CD14-positive monocyte (primary cell): ENCODE data around the gene BTBD6. TPM values are rescaled to one million over a fixed set of nuclear protein-coding genes. Genes with fewer than 3 reads are reported as not detected.

ENCODE experiments used
- DNase-seq, 3 donors: peaks; one replicate each; pipeline ENCODE4 v3.0.0-alpha.2; 2011 to 2022
- H2AFZ ChIP-seq: 2 replicates; pipeline ENCODE4 v1.6.0; 2012; ENCODE audit warnings: mild to moderate bottlenecking, low read depth, low read length, inconsistent platforms; ENCODE audit not compliant: insufficient read depth, poor library complexity, severe bottlenecking
- H3K27ac ChIP-seq, 2 donors: 1 replicate in 1 of 2; 2 replicates in 1 of 2; pipeline ENCODE4 v1.5.1; 2012 to 2013; ENCODE audit warnings: low read length in 2 of 2, control low read depth in 1 of 2, inconsistent platforms in 1 of 2, low read depth in 1 of 2, mild to moderate bottlenecking in 1 of 2
- H3K27me3 ChIP-seq, 2 donors: one replicate each; pipeline versions ENCODE4 v1.6.0 to v1.6.1; 2011 to 2013; ENCODE audit warnings: low read length in 2 of 2; ENCODE audit not compliant: control insufficient read depth in 2 of 2, insufficient read depth in 2 of 2
- H3K36me3 ChIP-seq, 2 donors: replicated peaks in 1 of 2; 1 replicate in 1 of 2; 2 replicates in 1 of 2; pipeline versions ENCODE4 v1.5.1 to v1.6.1; 2012 to 2013; ENCODE audit warnings: low read length in 2 of 2, control low read depth in 1 of 2, inconsistent platforms in 1 of 2, mild to moderate bottlenecking in 1 of 2; ENCODE audit not compliant: insufficient read depth in 2 of 2, control insufficient read depth in 1 of 2
- H3K4me1 ChIP-seq, 2 donors: 1 replicate in 1 of 2; 2 replicates in 1 of 2; pipeline versions ENCODE4 v1.5.1 to v1.6.1; 2012 to 2013; ENCODE audit warnings: low read length in 2 of 2, control low read depth in 1 of 2, inconsistent platforms in 1 of 2, mild to moderate bottlenecking in 1 of 2, moderate library complexity in 1 of 2; ENCODE audit not compliant: insufficient read depth in 2 of 2, control insufficient read depth in 1 of 2
- H3K4me2 ChIP-seq: replicated peaks from 2 replicates; pipeline ENCODE3; 2012; ENCODE audit warnings: low read length, moderate library complexity, mild to moderate bottlenecking; ENCODE audit not compliant: poor library complexity, severe bottlenecking; ENCODE audit errors: extremely low read depth
- H3K4me3 ChIP-seq, 3 experiments: fragments of 200-600 bp in 1 of 3; sonication (generic) in 1 of 3; replicated peaks in 1 of 3; 1 replicate in 2 of 3; 2 replicates in 1 of 3; pipeline ENCODE4 v1.5.1; 2011 to 2013; ENCODE audit warnings: low read length in 3 of 3, mild to moderate bottlenecking in 3 of 3, control low read depth in 2 of 3, low read depth in 2 of 3, inconsistent platforms in 1 of 3, moderate library complexity in 1 of 3
- H3K79me2 ChIP-seq: 2 replicates; pipeline ENCODE4 v1.6.0; 2012; ENCODE audit warnings: mild to moderate bottlenecking, control low read depth, inconsistent platforms, low read length, moderate library complexity; ENCODE audit not compliant: insufficient read depth
- H3K9ac ChIP-seq: 2 replicates; pipeline ENCODE4 v1.6.0; 2017; ENCODE audit warnings: low read length, mild to moderate bottlenecking; ENCODE audit not compliant: insufficient read depth, poor library complexity, severe bottlenecking
- H3K9me3 ChIP-seq, 2 donors: replicated peaks in 1 of 2; 1 replicate in 1 of 2; 2 replicates in 1 of 2; pipeline versions ENCODE4 v1.5.1 to v1.6.1; 2012 to 2013; ENCODE audit warnings: low read length in 2 of 2, control low read depth in 1 of 2; ENCODE audit not compliant: control insufficient read depth in 1 of 2, insufficient read depth in 1 of 2
- H4K20me1 ChIP-seq: 2 replicates; pipeline ENCODE4 v1.6.0; 2012; ENCODE audit warnings: mild to moderate bottlenecking, low read length, control low read depth, moderate library complexity; ENCODE audit not compliant: insufficient read depth
- H3K27ac Mint-ChIP-seq, 7 donors: one replicate each; pipeline ENCODE4 v1.8.0; 2020; ENCODE audit warnings: mild to moderate bottlenecking in 7 of 7, mixed read lengths in 7 of 7, moderate library complexity in 6 of 7, inconsistent platforms in 2 of 7
- H3K27me3 Mint-ChIP-seq, 3 donors: one replicate each; pipeline ENCODE4 v1.8.0; 2021 to 2022; ENCODE audit warnings: low read depth in 3 of 3, mild to moderate bottlenecking in 3 of 3, mixed read lengths in 3 of 3, moderate library complexity in 3 of 3, inconsistent platforms in 1 of 3
- H3K36me3 Mint-ChIP-seq, 2 donors: one replicate each; pipeline ENCODE4 v1.8.0; 2020; ENCODE audit warnings: mixed read lengths in 2 of 2, inconsistent platforms in 1 of 2, mild to moderate bottlenecking in 1 of 2
- H3K4me1 Mint-ChIP-seq: one replicate; pipeline ENCODE4 v1.8.0; 2020; ENCODE audit warnings: mild to moderate bottlenecking, mixed read lengths
- H3K4me3 Mint-ChIP-seq, 2 donors: one replicate each; pipeline ENCODE4 v1.8.0; 2020; ENCODE audit warnings: mild to moderate bottlenecking in 2 of 2, mixed read lengths in 2 of 2, moderate library complexity in 1 of 2
- H3K9me3 Mint-ChIP-seq, 7 donors: one replicate each; pipeline ENCODE4 v1.8.0; 2020 to 2022; ENCODE audit warnings: mixed read lengths in 7 of 7, mild to moderate bottlenecking in 6 of 7, moderate library complexity in 6 of 7, inconsistent platforms in 2 of 7
- WGBS: methylation state at CpG from one replicate; pipeline ENCODE4 v1.1.5; 2013; ENCODE audit warnings: missing lambda C conversion rate; ENCODE audit not compliant: insufficient coverage; 5-methylcytosine and 5-hydroxymethylcytosine counted together
- intact Hi-C, 2 donors: fragments of 100-400 bp; cut with micrococcal nuclease; formaldehyde crosslinking; loops; one replicate each; pipeline versions ENCODE4 v1.15.0 to v1.15.1; 2023
- polyA plus RNA-seq, 3 donors: library from polyadenylated mRNA; depleted of rRNA in 1 of 3; unstranded in 2 of 3; stranded (reverse) in 1 of 3; fragments of 300-500 nt in 2 of 3; fragments of >200 nt in 1 of 3; fragmentation: Illumina TruSeq in 2 of 3; gene quantifications; 1 replicate in 2 of 3; 2 replicates in 1 of 3; pipeline ENCODE4 v1.2.3, GENCODE V29; 2012 to 2021
- TF ChIP-seq, protein P1 (sequence below): fragments of 200-600 bp; IDR thresholded peaks from one replicate; pipeline ENCODE4 v1.8.0; 2022; ENCODE audit warnings: antibody characterized with exemption, mild to moderate bottlenecking

Gene BTBD6
- polyA plus RNA-seq, 3 donors, result 1.3 to 24.4 (median 6.3) TPM

DNA sequence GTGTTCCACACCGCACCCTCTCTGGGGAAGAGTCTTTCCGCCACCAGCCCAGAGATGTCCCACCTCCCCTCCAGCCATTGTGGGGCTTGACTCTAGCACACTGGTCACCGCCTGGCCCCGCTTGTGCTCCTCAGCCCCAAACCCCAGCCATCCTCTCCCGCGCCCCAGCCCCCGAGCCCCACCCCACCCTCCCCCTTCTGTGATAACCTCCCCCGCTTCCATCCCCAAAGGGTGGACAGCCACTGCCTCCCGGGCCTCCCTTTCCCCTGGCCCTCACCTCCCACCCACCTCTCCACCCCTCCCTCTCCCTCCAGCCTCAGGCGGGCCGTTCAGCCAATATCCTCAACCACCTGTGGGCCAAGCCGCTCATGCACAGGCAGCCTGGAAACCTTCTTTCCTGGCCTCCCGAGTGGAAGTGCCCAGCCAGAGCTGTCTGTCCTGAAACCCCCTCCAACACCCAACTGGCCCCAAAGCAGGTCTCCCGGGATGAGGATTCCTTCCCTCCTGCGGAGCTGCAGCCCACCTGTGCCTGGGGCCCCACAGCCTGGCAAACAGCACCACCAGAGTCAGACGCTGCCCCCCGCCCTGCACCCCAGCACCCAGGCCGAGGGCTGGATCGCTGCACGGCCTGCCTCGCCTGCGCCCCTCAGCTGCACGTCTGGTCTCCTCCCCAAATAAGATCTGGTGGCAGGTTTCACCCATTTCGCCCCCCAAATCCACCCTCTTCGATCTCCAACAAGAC, 40.2 kb upstream of the BTBD6 start:
- Mint-ChIP-seq H3K4me3 (no peak overlapping the region), H3K9me3 (no peaks in the 10 kb centered on the region), H3K4me1 (no peaks in the 10 kb centered on the region), H3K36me3 (peaks cover 14 to 32% of the 10 kb centered on the region in 2 donors), H3K27me3 (peaks cover 8 to 27% (median 12%) of the 10 kb centered on the region in 3 donors), H3K27ac (peak overlapping the region in 1 of 7 donors; percentile 24)
- Histone ChIP-seq H3K4me1 (peaks cover under 1% of the 10 kb centered on the region in 2 donors), H3K4me2 (no peak overlapping the region), H4K20me1 (no peaks in the 10 kb centered on the region), H3K9ac (no peak overlapping the region), H3K4me3 (no peak overlapping the region), H3K36me3 (peaks cover 27 to 32% of the 10 kb centered on the region in 2 donors), H3K79me2 (no peaks in the 10 kb centered on the region), H3K9me3 (no peaks in the 10 kb centered on the region), H3K27ac (no peak overlapping the region), H2AFZ (no peak overlapping the region), H3K27me3 (peaks cover 0 to 9% of the 10 kb centered on the region in 2 donors)
- TF ChIP-seq, protein P1, sequence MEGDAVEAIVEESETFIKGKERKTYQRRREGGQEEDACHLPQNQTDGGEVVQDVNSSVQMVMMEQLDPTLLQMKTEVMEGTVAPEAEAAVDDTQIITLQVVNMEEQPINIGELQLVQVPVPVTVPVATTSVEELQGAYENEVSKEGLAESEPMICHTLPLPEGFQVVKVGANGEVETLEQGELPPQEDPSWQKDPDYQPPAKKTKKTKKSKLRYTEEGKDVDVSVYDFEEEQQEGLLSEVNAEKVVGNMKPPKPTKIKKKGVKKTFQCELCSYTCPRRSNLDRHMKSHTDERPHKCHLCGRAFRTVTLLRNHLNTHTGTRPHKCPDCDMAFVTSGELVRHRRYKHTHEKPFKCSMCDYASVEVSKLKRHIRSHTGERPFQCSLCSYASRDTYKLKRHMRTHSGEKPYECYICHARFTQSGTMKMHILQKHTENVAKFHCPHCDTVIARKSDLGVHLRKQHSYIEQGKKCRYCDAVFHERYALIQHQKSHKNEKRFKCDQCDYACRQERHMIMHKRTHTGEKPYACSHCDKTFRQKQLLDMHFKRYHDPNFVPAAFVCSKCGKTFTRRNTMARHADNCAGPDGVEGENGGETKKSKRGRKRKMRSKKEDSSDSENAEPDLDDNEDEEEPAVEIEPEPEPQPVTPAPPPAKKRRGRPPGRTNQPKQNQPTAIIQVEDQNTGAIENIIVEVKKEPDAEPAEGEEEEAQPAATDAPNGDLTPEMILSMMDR, result no peak
- 95% methylated on average over 18 of the region's 25 CpGs for WGBS
- intact Hi-C loops, result no loop called here
- DNase-seq, result no peak

DNA sequence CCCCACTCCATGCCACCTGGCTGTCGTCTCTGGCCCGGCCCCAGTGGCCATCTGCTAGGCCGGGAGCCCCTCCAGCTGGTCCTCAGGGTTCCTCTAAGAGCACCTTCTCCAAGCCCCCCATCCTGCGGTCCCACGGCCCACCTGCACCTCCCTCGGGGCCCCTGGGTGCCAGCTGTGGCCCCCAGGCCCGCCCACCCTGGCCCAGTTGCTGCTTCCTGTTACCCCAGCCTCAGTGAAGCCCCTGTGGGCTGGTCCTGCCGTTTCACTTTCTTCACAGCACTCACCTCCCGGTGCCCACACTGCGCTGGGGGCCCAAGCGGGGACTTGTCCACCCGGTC, 39.6 kb upstream of the BTBD6 start:
- Mint-ChIP-seq H3K27ac (no peak overlapping the region), H3K27me3 (peaks cover 8 to 24% (median 11%) of the 10 kb centered on the region in 3 donors)
- 80% methylated on average over 9 of the region's 12 CpGs for WGBS

More for the DNA sequence above, 39.6 kb upstream of the BTBD6 start:
- Histone ChIP-seq H2AFZ (no peak overlapping the region), H3K4me1 (no peaks in the 10 kb centered on the region), H3K4me2 (no peak overlapping the region), H3K9me3 (no peaks in the 10 kb centered on the region), H3K79me2 (no peaks in the 10 kb centered on the region), H3K9ac (no peak overlapping the region), H3K27ac (no peak overlapping the region), H3K36me3 (peaks cover 31 to 38% of the 10 kb centered on the region in 2 donors), H4K20me1 (no peaks in the 10 kb centered on the region), H3K27me3 (peaks cover 0 to 7% of the 10 kb centered on the region in 2 donors), H3K4me3 (no peak overlapping the region)
- intact Hi-C loops, result no loop called here
- H3K4me1 Mint-ChIP-seq, result no peaks in the 10 kb centered on the region
- DNase-seq, result no peak
- H3K4me3 Mint-ChIP-seq, result no peak overlapping the region
- no peaks in the 10 kb centered on the region for H3K9me3 Mint-ChIP-seq
- H3K36me3 Mint-ChIP-seq, result peaks cover 17 to 35% of the 10 kb centered on the region in 2 donors
- TF ChIP-seq, protein P1, result no peak
